GM06990 (cell line): ENCODE measurements around the gene GLYATL3.

ENCODE experiments used
- DNase-seq: peaks from one replicate; pipeline ENCODE4 v3.0.0-alpha.2; 2011; ENCODE audit not compliant: insufficient read length; ENCODE audit errors: extremely low read depth
- H3K27me3 ChIP-seq: replicated peaks from 2 replicates; pipeline ENCODE4 v1.6.0; 2011; ENCODE audit warnings: low read length; ENCODE audit not compliant: control insufficient read depth, insufficient read depth
- H3K36me3 ChIP-seq: 2 replicates; pipeline ENCODE4 v1.5.1; 2011; ENCODE audit warnings: low read length; ENCODE audit not compliant: control insufficient read depth, insufficient read depth
- H3K4me3 ChIP-seq: replicated peaks from 2 replicates; pipeline ENCODE4 v1.5.1; 2011; ENCODE audit warnings: low read depth, mild to moderate bottlenecking, control low read depth, low read length
- CTCF ChIP-seq: IDR thresholded peaks from 2 replicates; pipeline ENCODE4 v1.5.1; 2011; ENCODE audit warnings: low read length, control low read depth, mild to moderate bottlenecking, inconsistent platforms; ENCODE audit not compliant: insufficient read depth, poor library complexity, severe bottlenecking

GLYATL3 gene

GRCh38 chr6:49524541-49524940 lies 24.8 kb downstream of the GLYATL3 start:
- no peaks in the 10 kb centered on the region for H3K27me3 ChIP-seq

GRCh38 chr6:49526598-49526997 lies 26.9 kb downstream of the GLYATL3 start:
- no peaks in the 10 kb centered on the region for H3K36me3 ChIP-seq
- TF ChIP-seq CTCF: no peak
- no peaks in the 10 kb centered on the region for H3K27me3 ChIP-seq
- no peak overlapping the region for H3K4me3 ChIP-seq
- no peak for DNase-seq

More at GRCh38 chr6:49524541-49524940, 24.8 kb downstream of the GLYATL3 start:
- no peak overlapping the region for H3K4me3 ChIP-seq
- TF ChIP-seq CTCF: no peak
- no peaks in the 10 kb centered on the region for H3K36me3 ChIP-seq
- no peak for DNase-seq

DNA sequence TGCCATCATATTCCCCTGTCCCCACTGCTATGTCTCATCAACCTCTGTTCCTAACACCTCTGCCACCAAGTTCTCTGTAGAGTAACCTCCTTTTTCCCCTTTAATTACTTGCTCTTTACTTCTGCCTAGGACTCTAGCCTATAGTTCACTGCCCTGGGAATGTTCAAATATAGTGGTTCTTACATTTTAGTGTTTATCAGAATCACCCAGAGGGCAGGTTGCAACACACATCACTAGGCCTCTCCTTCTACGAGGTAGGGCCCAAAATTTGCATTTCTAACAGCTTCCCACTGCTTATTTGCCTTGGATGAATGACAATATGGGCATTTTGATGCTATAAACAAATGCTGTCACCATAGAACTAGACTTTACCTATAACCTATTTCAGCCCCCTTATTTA lies 27.6 kb downstream of the GLYATL3 start:
- no peaks in the 10 kb centered on the region for H3K27me3 ChIP-seq
- DNase-seq: no peak
- H3K4me3 ChIP-seq: no peak overlapping the region
- no peak for TF ChIP-seq CTCF
- no peaks in the 10 kb centered on the region for H3K36me3 ChIP-seq

- Histone ChIP-seq H3K4me3 (no peak overlapping the region), H3K36me3 (no peaks in the 10 kb centered on the region), H3K27me3 (no peaks in the 10 kb centered on the region)
- DNase-seq: no peak
- no peak for TF ChIP-seq CTCF
These were observed 28.8 kb downstream of the GLYATL3 start for GRCh38 chr6:49528571-49528970.

DNA sequence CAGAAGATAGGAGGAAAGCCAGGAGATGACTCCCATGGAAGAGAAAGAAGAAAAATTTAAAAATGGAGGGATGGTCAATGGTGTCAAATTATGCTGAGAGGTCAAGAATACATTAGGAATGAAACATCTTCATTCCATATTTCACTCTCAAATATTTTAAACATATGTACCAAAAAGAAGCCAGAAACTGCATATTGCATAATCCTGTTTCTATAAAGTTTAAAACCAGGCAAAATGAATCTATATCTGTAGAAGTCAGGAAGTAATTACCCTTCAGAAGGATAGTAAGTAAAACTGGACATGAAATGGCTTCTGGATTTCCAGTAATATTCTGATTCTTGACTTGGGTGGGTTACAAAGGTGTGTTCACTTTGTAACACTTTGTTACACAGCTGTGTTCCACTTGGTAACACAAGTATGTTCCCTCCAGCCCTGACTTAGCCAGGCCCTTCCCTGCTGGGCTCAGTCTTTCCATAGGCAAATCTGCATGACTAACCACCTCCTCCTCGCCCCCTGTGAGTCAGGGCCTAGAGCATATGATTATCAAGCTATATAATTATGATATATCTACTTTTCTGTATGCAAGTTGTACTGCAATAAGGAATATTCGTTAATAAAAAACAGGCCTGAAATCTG lies 30.5 kb downstream of the GLYATL3 start:
- Histone ChIP-seq H3K4me3 (no peak overlapping the region), H3K36me3 (no peaks in the 10 kb centered on the region), H3K27me3 (no peaks in the 10 kb centered on the region)
- no peak for DNase-seq
- no peak for TF ChIP-seq CTCF
